GM13977 (cell line): ENCODE results near the gene SFMBT2.

Experiments used
- DNase-seq: peaks from one replicate; pipeline ENCODE4 v3.0.0; 2012; ENCODE audit warnings: low spot score
- CTCF ChIP-seq: IDR thresholded peaks from 2 replicates; pipeline ENCODE4 v1.5.1; 2012; ENCODE audit warnings: mild to moderate bottlenecking, control low read depth; ENCODE audit not compliant: insufficient read depth; ENCODE audit errors: extremely low read depth, missing control alignments
- in situ Hi-C: fragments of 300-500 bp; cut with MboI; formaldehyde crosslinking; loops from one replicate; pipeline ENCODE4 v1.12.0; 2022; ENCODE audit warnings: low sequenced_read_pairs, low pct_unique_long_range_greater_than_20kb, mixed read lengths, inconsistent platforms; ENCODE audit not compliant: unreplicated experiment

SFMBT2 gene

GRCh38 chr10:7410301-7410861 lies 453 bp downstream of the SFMBT2 start:
- DNase-seq = peak; percentile 52
- TF ChIP-seq CTCF = no peak
- in situ Hi-C loops = loop anchor here (10.0 to 25.0 kb wide), 2 partner anchors 496 to 748 kb away; no protein-coding TSS in a partner anchor

GRCh38 chr10:7409732-7410168 lies 1.1 kb downstream of the SFMBT2 start:
- in situ Hi-C loops = loop anchor here (10.0 to 25.0 kb wide), 2 partner anchors 495 to 747 kb away; no protein-coding TSS in a partner anchor
- TF ChIP-seq CTCF = no peak
- peak; percentile 50 for DNase-seq

GRCh38 chr10:7409045-7409731 lies 1.6 kb downstream of the SFMBT2 start:
- peak; percentile 36 for TF ChIP-seq CTCF
- in situ Hi-C loops = loop anchor here (25.0 kb wide), 1 partner anchor 747 kb away; no protein-coding TSS in a partner anchor
- peak; percentile 82 for DNase-seq

- peak; percentile 79 for DNase-seq
- TF ChIP-seq CTCF = peak; percentile 81
- in situ Hi-C loops = loop anchor here (25.0 kb wide), 1 partner anchor 746 kb away; no protein-coding TSS in a partner anchor
Observed at GRCh38 chr10:7408291-7409044, 2.4 kb downstream of the SFMBT2 start.

GRCh38 chr10:7407368-7408290 lies 3.2 kb downstream of the SFMBT2 start:
- in situ Hi-C loops = loop anchor here (25.0 kb wide), 1 partner anchor 745 kb away; no protein-coding TSS in a partner anchor
- no peak for TF ChIP-seq CTCF
- peak; percentile 74 for DNase-seq
